OCI-LY3 (cell line): ENCODE data around the gene CD209.

Experiments used
- EZH2phosphoT487 ChIP-seq: fragments of 200-600 bp; shearing (Covaris generic); IDR thresholded peaks from 2 replicates; pipeline ENCODE4 v1.6.1; 2018; ENCODE audit warnings: antibody characterized with exemption, mixed run types, low read depth
- TF ChIP-seq, protein P1 (sequence below): fragments of 200-600, 300-600 bp; sonication (generic); IDR thresholded peaks from 2 replicates; pipeline ENCODE4 v1.5.1; 2014; ENCODE audit warnings: antibody characterized with exemption, low read length, low read depth

DNA sequence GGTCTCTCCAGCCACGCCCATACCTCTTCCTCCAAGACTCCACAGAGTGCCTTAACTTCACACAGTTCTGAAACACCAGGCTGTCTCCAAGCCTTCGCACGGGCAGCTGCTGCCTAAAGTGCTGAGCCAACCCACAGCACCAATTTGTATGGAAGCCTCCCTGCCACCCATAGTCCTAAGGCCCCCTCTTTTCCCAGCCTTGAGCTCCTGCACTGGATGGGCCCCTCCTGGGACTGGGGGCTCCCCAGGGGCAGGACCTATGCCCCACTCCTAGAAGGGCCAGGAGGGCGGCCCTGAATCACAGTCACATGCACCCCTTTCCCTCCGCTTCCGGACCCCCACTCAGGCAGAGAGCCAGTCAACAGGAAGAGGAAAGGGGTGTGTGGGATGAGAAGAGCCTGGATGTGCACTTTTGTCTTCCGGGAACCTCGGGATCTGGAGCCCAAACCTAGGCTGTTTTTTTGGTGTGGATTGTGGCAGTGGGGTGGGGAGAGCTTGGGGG is 40.3 kb downstream of the CD209 start:
- TF ChIP-seq, protein P1, sequence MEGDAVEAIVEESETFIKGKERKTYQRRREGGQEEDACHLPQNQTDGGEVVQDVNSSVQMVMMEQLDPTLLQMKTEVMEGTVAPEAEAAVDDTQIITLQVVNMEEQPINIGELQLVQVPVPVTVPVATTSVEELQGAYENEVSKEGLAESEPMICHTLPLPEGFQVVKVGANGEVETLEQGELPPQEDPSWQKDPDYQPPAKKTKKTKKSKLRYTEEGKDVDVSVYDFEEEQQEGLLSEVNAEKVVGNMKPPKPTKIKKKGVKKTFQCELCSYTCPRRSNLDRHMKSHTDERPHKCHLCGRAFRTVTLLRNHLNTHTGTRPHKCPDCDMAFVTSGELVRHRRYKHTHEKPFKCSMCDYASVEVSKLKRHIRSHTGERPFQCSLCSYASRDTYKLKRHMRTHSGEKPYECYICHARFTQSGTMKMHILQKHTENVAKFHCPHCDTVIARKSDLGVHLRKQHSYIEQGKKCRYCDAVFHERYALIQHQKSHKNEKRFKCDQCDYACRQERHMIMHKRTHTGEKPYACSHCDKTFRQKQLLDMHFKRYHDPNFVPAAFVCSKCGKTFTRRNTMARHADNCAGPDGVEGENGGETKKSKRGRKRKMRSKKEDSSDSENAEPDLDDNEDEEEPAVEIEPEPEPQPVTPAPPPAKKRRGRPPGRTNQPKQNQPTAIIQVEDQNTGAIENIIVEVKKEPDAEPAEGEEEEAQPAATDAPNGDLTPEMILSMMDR, result no peak
- no peak for TF ChIP-seq EZH2phosphoT487
